ENCODE measurements around the gene CRYGB.

DNA sequence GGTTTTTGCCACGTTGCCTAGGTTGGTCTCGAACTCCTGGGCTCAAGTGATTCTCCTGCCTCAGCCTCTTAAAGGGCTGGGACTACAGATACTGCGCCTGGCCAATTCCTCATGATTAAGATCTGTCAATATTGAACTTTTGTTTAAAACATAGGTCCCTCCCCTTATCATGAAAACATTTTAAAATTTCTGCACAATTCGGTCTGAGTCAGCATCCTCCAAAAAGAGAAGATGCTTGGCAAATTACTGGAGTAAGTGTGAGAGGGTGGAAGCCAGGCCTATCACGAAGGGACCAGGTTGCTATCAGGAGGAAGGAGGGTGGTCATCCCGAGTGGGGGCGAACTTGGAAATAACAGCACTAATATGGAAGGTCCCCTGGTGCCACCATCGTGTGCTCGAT lies 28.2 kb upstream of the CRYGB start:
- TF ChIP-seq SIN3A (IDR thresholded peaks at IDR 0.05; ENCODE audit: borderline replicate concordance, insufficient read depth, low read length) (no peak), POLR2AphosphoS5 (IDR thresholded peaks at IDR 0.05; ENCODE audit: low read depth, low read length) (no peak), TAF1 (IDR thresholded peaks at IDR 0.05; ENCODE audit: borderline replicate concordance, insufficient read depth, low read length) (no peak), FOXP2 (optimal IDR thresholded peaks at IDR 0.05; ENCODE audit: borderline replicate concordance, extremely low read depth, extremely low read length, insufficient read depth) (no peak)
- TF ChIP-seq, protein P1, sequence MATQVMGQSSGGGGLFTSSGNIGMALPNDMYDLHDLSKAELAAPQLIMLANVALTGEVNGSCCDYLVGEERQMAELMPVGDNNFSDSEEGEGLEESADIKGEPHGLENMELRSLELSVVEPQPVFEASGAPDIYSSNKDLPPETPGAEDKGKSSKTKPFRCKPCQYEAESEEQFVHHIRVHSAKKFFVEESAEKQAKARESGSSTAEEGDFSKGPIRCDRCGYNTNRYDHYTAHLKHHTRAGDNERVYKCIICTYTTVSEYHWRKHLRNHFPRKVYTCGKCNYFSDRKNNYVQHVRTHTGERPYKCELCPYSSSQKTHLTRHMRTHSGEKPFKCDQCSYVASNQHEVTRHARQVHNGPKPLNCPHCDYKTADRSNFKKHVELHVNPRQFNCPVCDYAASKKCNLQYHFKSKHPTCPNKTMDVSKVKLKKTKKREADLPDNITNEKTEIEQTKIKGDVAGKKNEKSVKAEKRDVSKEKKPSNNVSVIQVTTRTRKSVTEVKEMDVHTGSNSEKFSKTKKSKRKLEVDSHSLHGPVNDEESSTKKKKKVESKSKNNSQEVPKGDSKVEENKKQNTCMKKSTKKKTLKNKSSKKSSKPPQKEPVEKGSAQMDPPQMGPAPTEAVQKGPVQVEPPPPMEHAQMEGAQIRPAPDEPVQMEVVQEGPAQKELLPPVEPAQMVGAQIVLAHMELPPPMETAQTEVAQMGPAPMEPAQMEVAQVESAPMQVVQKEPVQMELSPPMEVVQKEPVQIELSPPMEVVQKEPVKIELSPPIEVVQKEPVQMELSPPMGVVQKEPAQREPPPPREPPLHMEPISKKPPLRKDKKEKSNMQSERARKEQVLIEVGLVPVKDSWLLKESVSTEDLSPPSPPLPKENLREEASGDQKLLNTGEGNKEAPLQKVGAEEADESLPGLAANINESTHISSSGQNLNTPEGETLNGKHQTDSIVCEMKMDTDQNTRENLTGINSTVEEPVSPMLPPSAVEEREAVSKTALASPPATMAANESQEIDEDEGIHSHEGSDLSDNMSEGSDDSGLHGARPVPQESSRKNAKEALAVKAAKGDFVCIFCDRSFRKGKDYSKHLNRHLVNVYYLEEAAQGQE (IDR thresholded peaks at IDR 0.05; ENCODE audit: insufficient read depth in 1 of 2, low read depth in 2 of 2, low read length in 2 of 2), result no peak
